DOHH2 (cell line): ENCODE data around the gene SEC14L2.

Experiments used
- EZH2phosphoT487 ChIP-seq: fragments of 200-600 bp; sonication (generic); IDR thresholded peaks from 2 replicates; pipeline ENCODE4 v1.6.1; 2017; ENCODE audit warnings: borderline replicate concordance, mild to moderate bottlenecking, antibody characterized with exemption, low read length, moderate library complexity, mixed read lengths
- TF ChIP-seq, protein P1 (sequence below): fragments of 200-600 bp; sonication (generic); IDR thresholded peaks from one replicate; pipeline ENCODE4 v1.5.1; 2014; ENCODE audit warnings: antibody characterized with exemption, mild to moderate bottlenecking, low read depth, low read length; ENCODE audit not compliant: poor library complexity, severe bottlenecking

DNA sequence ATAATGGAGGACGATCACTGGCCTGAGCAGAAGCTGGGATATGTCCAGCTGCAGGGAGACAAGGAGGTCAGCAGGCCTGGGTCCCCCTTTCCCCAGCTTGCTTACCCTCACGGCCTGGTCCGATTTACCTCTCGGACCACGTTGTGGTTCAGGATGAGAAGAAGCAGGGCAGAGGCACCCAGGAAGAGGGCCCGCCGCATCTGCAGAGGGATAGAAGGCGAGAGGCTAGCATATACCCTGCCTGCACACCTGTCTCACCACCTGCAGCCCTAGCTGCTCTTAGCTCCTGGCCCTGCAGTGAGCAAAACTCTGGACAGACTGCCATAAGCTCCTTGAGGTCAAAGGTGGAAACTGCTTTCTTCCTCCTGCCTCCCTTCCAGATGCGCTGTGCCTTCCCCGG lies 10.9 kb upstream of the SEC14L2 start:
- TF ChIP-seq, protein P1, sequence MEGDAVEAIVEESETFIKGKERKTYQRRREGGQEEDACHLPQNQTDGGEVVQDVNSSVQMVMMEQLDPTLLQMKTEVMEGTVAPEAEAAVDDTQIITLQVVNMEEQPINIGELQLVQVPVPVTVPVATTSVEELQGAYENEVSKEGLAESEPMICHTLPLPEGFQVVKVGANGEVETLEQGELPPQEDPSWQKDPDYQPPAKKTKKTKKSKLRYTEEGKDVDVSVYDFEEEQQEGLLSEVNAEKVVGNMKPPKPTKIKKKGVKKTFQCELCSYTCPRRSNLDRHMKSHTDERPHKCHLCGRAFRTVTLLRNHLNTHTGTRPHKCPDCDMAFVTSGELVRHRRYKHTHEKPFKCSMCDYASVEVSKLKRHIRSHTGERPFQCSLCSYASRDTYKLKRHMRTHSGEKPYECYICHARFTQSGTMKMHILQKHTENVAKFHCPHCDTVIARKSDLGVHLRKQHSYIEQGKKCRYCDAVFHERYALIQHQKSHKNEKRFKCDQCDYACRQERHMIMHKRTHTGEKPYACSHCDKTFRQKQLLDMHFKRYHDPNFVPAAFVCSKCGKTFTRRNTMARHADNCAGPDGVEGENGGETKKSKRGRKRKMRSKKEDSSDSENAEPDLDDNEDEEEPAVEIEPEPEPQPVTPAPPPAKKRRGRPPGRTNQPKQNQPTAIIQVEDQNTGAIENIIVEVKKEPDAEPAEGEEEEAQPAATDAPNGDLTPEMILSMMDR, result no peak
- TF ChIP-seq EZH2phosphoT487, result no peak
